ENCODE measurements around the gene OTULIN. TPM values are rescaled to one million over a fixed set of nuclear protein-coding genes. Genes with fewer than 3 reads are reported as not detected.

The OTULIN gene
- total RNA-seq, 4 donors from 2014 or later = 44.8 to 155 (median 62.5) TPM

GRCh38 chr5:14695152-14695551 lies 30.6 kb downstream of the OTULIN start:
- no peak for DNase-seq (ENCODE audit: low spot score in 2 of 2)
- no peak overlapping the region for H3K4me3 ChIP-seq
- no peak for TF ChIP-seq CTCF (IDR thresholded peaks at IDR 0.05)
- TF ChIP-seq EP300 (IDR thresholded peaks at IDR 0.05) = no peak
- no peak for TF ChIP-seq POLR2AphosphoS5 (IDR thresholded peaks at IDR 0.05)
- no peak for TF ChIP-seq POLR2A (IDR thresholded peaks at IDR 0.05)
- H3K9me3 ChIP-seq = no peaks in the 10 kb centered on the region
- peaks cover 72% of the 10 kb centered on the region for H3K36me3 ChIP-seq
- peaks cover 10% of the 10 kb centered on the region for H3K4me1 ChIP-seq
- WGBS = 90% methylated on average over 2 of the region's 2 CpGs
- H3K27ac ChIP-seq = no peak overlapping the region
- H3K27me3 ChIP-seq = no peaks in the 10 kb centered on the region

GRCh38 chr5:14696057-14696456 lies 31.5 kb downstream of the OTULIN start:
- TF ChIP-seq POLR2AphosphoS5 (IDR thresholded peaks at IDR 0.05) = no peak
- TF ChIP-seq EP300 (IDR thresholded peaks at IDR 0.05) = no peak
- no peak for TF ChIP-seq CTCF (IDR thresholded peaks at IDR 0.05)
- no peak for TF ChIP-seq POLR2A (IDR thresholded peaks at IDR 0.05)
- no peak overlapping the region for H3K4me3 ChIP-seq
- DNase-seq (ENCODE audit: low spot score in 2 of 2) = no peak
- H3K27me3 ChIP-seq = no peaks in the 10 kb centered on the region
- no peak overlapping the region for H3K27ac ChIP-seq
- peaks cover 19% of the 10 kb centered on the region for H3K4me1 ChIP-seq
- H3K36me3 ChIP-seq = peaks cover 63% of the 10 kb centered on the region
- WGBS = 47% methylated on average over 1 of the region's 1 CpG
- no peaks in the 10 kb centered on the region for H3K9me3 ChIP-seq

- H3K27me3 ChIP-seq = no peaks in the 10 kb centered on the region
- no peak overlapping the region for H3K4me3 ChIP-seq
- H3K27ac ChIP-seq = no peak overlapping the region
- H3K9me3 ChIP-seq = no peaks in the 10 kb centered on the region
- TF ChIP-seq POLR2AphosphoS5 (IDR thresholded peaks at IDR 0.05) (no peak), EP300 (IDR thresholded peaks at IDR 0.05) (no peak), POLR2A (IDR thresholded peaks at IDR 0.05) (no peak), CTCF (IDR thresholded peaks at IDR 0.05) (no peak)
- no peak for DNase-seq (ENCODE audit: low spot score in 2 of 2)
- peaks cover 27% of the 10 kb centered on the region for H3K4me1 ChIP-seq
- H3K36me3 ChIP-seq = peaks cover 55% of the 10 kb centered on the region
- 95% methylated on average over 3 of the region's 3 CpGs for WGBS
These were observed 32.3 kb downstream of the OTULIN start for GRCh38 chr5:14696851-14697250.

GRCh38 chr5:14698495-14698894 lies 34.0 kb downstream of the OTULIN start:
- H3K27ac ChIP-seq = no peak overlapping the region

GRCh38 chr5:14699159-14699558 lies 34.6 kb downstream of the OTULIN start:
- Histone ChIP-seq H3K36me3 (peaks cover 32% of the 10 kb centered on the region), H3K27me3 (no peaks in the 10 kb centered on the region), H3K27ac (no peak overlapping the region), H3K4me1 (peaks cover 43% of the 10 kb centered on the region), H3K4me3 (no peak overlapping the region), H3K9me3 (no peaks in the 10 kb centered on the region)
- TF ChIP-seq POLR2AphosphoS5 (IDR thresholded peaks at IDR 0.05) = no peak
- no peak for TF ChIP-seq POLR2A (IDR thresholded peaks at IDR 0.05)
- TF ChIP-seq CTCF (IDR thresholded peaks at IDR 0.05) = no peak
- TF ChIP-seq EP300 (IDR thresholded peaks at IDR 0.05) = no peak
- 100% methylated on average over 2 of the region's 2 CpGs for WGBS
- DNase-seq (ENCODE audit: low spot score in 2 of 2) = no peak

More at GRCh38 chr5:14698495-14698894, 34.0 kb downstream of the OTULIN start:
- H3K9me3 ChIP-seq = no peaks in the 10 kb centered on the region
- 86% methylated on average over 1 of the region's 1 CpG for WGBS
- no peak for DNase-seq (ENCODE audit: low spot score in 2 of 2)
- peaks cover 38% of the 10 kb centered on the region for H3K36me3 ChIP-seq
- H3K4me3 ChIP-seq = no peak overlapping the region
- TF ChIP-seq POLR2AphosphoS5 (IDR thresholded peaks at IDR 0.05) (no peak), EP300 (IDR thresholded peaks at IDR 0.05) (no peak), POLR2A (IDR thresholded peaks at IDR 0.05) (no peak), CTCF (IDR thresholded peaks at IDR 0.05) (no peak)
- H3K4me1 ChIP-seq = peaks cover 41% of the 10 kb centered on the region
- no peaks in the 10 kb centered on the region for H3K27me3 ChIP-seq
